DMS53 treated with DMSO at 0.1 percent for 48 hours (cell line): Measurements from ENCODE around the gene RIOK1.
A peak's percentile ranks its signal among the peaks of the same experiment; 100 is the strongest.

Source experiments
- DNase-seq: peaks from one replicate; lab custom pipeline; 2025; ENCODE audit not compliant: unreplicated experiment; lab: John Stamatoyannopoulos, UW

RIOK1 gene

DNA sequence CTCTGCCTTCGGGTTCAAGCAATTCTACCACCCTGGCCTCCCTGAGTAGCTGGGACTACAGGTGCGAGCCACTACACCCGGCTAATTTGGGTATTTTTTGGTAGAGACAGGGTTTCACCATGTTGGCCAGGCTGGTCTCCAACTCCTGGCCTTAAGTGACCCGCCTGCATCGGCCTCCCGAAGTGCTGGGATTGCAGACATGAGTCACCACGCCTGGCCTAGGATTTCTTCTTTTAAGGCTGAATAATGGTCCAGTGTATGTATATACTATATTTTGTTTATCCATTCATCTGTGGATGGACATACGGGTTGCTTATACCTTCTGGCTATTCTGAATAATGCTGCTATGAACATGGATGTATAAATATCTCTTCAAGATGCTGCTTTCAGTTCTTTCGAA, 17.1 kb downstream of the RIOK1 start:
- DNase-seq = no peak

- DNase-seq = no peak
Observed at GRCh38 chr6:7409740-7410139, 20.1 kb downstream of the RIOK1 start.

- no peak for DNase-seq
Observed at GRCh38 chr6:7410851-7411250, 21.2 kb downstream of the RIOK1 start.

- no peak for DNase-seq
Observed at GRCh38 chr6:7411328-7411727, 21.7 kb downstream of the RIOK1 start.

- DNase-seq = no peak
Observed at GRCh38 chr6:7413151-7413823, 23.7 kb downstream of the RIOK1 start.

GRCh38 chr6:7414811-7415210, 25.2 kb downstream of the RIOK1 start:
- no peak for DNase-seq

DNA sequence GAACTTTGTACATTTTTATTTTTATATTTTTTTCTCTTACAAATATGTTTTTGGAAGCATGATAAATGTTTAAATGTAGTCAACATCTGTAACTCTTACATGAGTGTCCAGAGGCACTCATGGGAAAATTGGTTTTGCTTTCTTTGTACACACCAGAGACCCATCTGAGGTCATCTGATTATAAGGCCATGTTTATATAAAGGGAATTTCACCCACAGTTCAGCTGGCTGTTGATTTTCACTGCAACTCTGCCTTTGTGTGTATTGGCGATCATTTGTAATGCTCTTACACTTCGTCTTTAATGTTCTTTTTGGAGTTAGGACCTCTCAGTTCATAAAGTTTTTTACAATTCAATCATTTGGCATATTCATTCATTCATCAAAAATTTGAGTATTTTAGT, 28.1 kb downstream of the RIOK1 start:
- DNase-seq = no peak

DNA sequence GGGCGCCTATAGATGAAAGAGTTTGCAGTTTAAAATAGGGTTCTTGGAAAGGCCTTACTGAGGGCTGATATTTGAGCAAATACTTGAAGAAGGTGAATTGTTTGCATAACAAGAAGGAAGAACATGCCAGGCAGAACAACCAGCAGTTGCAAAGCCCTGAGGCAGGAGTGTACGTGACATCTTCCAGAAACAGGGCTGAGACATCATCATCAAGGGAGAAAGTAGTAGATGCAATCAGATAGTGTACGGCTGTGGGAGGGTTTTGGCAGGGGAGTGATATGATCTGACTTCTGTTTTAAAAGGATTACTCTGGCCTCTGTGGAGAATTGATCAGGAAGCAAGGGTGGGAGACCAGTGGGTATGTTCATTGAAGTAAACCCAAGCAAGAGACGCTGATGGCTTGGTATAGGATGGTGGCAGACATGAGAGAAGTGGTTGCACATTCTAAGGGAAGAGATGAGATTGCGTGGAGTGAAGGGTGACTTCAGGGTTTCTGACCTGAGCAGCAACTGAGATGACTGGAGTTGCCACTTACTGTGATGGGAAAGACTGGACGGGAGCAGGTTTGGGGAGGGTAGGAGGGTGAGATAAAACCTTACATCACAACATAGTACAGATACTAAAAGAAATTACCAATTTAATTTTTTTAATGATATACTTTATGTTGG, 28.8 kb downstream of the RIOK1 start:
- no peak for DNase-seq

DNA sequence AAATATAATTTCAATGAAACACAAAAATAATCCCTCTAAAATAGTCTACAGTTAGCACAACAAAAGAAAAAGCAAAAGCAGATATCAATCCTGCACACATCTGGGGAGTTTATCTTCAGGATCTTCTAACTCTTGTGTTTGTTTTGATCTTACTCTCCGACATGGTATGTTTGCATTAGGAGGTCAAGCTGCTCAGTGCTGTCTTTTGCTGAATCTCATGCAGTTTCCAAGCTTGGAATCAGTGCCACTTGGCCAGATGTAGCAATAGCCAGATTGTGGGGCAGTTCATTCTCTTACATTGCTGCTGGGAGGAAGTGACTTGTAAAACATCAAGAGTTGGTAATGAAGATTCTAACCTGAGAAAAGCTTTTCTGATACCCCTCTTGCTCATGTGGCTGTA, 29.5 kb downstream of the RIOK1 start:
- no peak for DNase-seq

DNA sequence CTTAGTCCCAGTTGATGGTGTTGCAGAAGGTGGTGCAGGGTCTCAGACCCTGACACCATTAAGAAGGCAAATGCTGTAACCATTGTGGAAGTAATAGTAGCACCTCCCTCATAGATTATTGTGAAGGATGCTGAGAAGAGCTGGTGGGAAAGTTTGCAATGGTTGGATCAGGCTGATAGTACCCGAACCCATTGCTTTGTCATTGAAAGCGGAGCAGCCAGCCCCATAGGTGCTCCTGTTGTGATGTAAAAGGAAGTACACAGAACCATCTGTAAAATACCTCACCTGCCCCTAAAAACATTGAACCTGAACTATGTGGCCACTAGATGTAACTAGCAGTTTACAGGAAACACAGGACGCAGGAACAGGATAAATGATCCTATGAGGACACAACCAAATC, 31.5 kb downstream of the RIOK1 start:
- no peak for DNase-seq

DNA sequence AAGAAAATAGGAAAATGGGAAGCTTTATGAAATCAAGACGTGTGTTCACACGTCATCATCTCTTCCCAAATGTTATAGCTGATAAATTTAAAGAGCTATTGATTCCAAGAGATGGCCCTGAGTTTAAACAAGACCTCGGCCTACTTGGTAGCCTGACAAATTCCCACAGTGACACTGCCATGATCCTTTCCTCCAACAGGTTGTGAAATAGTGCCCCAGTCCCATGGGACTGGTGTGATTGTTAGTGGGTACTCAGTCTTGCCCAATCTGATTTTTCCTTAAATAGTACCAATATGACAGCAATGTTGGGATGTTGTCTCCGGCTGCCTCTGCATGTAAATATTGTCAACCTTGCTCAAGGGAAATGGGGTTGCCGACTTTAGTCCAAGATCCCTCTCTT, 34.5 kb downstream of the RIOK1 start:
- DNase-seq = no peak

DNA sequence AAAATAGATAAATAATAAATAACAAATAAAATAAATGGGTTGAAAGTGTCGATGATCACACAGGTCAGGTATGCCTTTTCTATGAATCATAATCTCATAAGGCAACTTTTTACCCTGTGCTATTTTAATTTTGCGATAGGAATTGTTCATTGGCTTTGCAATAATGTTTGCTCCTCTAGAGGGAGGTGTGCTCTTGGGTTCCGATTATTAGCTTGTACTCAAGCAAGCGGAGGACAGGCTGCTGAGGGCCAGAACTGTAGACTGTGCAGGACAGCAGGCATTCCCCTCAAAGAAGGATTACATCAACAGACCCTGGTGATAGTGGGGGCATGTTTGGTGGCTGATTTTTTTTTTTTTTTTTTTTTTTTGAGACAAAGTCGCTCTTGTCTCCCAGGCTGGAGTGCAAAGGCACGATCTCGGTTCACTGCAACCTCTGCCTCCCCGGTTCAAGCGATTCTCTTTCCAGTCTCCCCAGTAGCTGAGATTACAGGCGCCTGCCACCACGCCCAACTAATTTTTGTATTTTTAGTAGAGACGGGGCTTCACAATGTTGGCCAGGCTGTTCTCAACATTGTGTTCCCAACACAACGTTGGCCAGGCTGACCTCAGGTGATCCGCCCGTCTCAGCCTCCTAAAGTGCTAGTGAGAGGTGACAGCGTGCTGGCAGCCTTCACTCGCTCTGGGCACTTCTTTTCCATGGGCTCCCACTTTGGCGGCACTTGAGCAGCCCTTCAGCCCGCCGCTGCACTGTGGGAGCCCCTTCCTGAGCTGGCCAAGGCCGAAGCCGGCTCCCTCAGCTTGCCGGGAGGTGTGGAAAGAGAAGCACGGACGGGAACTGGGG, 35.6 kb downstream of the RIOK1 start:
- peak; percentile 57 for DNase-seq

DNA sequence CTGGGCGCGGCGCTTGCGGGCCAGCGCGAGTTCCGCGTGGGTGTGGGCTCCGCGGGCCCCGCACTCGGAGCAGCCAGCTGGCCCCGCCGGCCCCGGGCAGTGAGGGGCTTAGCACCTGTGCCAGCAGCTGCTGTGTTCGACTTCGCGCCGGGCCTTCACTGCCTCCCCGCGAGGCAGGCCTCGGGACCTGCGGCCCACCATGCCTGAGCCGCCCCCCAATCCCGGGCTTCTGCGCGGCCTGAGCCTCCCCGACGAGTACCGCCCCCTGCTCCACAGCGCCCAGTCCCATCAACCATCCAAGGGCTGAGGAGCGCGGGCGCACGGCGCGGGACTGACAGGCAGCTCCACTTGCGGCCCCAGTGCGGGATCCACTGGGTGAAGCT, 36.2 kb downstream of the RIOK1 start:
- DNase-seq = no peak

DNA sequence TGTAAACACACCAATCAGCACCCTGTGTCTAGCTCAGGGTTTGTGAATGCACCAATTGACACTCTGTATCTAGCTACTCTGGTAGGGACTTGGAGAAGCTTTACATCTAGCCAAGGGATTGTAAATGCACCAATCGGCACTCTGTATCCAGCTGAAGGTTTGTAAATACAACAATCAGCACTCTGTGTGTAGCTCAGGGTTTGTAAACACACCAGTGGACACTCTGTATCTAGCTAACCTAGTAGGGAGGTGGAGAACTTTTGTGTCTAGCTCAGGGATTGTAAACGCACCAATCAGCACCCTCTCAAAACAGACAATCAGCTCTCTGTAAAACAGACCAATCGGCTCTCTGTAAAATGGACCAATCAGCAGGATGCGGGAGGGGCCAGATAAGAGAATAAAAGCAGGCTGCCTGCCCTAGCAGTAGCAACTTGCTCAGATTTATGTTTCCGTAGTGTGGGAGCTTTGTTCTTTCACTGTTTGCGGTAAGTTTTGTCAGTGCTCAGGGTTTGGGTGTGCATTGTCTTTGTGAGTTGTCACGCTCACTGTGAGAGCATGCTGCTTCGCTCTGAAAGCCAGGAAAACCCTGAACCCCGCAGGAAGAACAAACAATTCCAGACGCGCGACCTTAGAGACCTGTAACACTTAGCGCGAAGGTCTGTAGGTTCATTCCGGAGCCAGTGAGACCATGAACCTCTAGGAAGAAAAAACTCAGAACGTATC, 37.0 kb downstream of the RIOK1 start:
- DNase-seq = no peak

GRCh38 chr6:7431313-7431673, 41.7 kb downstream of the RIOK1 start:
- no peak for DNase-seq

DNA sequence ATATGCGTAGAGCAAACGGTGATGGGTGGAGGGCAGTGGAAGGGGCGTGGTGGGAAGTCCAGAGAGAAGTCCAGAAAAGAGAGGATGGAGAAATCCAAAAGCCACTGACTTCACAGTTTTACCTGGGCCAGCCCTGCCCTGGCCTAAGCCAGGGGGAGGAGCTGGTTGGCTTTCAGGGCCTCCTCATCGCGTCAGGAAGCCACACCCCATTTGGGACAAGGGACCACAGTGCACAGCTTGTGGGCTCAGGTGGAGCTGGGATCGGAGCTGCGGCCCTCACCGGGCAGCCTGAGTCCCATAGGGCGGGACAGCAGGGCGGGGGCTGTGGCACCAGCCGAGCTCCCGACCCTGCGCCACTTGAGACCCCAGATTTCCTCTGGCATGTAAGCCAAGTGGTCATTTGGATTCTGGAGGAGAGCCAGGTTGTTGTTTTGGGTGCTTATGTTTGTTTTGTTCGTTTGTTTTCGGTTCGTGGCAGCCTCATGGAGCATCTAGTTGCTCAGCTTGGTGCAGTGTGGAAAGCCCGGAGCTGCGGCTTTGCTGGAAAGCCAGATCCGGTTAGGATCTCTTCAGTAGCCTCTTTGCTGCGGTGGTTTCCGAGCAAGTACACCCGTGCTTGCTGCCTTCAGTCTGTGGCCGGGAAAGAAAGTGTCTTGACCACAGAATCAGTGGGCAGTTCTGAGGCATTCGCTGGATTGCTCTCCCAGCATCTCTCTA, 42.2 kb downstream of the RIOK1 start:
- DNase-seq = peak; percentile 45

- DNase-seq = no peak
Observed at GRCh38 chr6:7432391-7433120, 42.9 kb downstream of the RIOK1 start.

- DNase-seq = no peak
Observed at GRCh38 chr6:7433121-7433617, 43.6 kb downstream of the RIOK1 start.

GRCh38 chr6:7434672-7435071, 45.1 kb downstream of the RIOK1 start:
- DNase-seq = no peak

DNA sequence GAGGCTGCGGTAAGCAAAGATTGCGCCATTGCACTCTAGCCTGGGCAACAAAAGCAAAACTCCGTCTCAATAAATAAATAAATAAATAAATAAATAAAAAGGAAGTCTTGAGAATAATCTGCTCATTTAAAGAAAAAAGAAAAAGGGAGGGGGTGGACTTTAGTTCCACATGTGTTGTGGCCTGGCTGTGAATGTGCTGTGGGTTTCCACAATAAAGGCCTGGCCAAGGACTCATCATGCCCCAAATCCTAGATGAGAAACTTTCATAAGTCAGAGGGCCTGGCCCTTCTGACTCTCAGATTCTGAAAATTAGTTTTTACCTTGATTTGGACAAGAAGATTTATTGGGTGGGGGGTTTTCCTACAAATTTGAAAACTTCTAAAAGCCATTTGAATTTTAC, 48.4 kb downstream of the RIOK1 start:
- no peak for DNase-seq
